Suppressor macrophage (primary cell): ENCODE results near the gene FSTL4.
"Not testable (repeated sequence)": the region's sequence is repeated elsewhere in the genome, so short reads cannot be mapped to it uniquely, and the experiment has no call there.

Experiments used
- DNase-seq, 4 experiments: peaks; one replicate each; pipeline ENCODE4 v3.0.0-alpha.2; 2020 to 2022

The FSTL4 gene

DNA sequence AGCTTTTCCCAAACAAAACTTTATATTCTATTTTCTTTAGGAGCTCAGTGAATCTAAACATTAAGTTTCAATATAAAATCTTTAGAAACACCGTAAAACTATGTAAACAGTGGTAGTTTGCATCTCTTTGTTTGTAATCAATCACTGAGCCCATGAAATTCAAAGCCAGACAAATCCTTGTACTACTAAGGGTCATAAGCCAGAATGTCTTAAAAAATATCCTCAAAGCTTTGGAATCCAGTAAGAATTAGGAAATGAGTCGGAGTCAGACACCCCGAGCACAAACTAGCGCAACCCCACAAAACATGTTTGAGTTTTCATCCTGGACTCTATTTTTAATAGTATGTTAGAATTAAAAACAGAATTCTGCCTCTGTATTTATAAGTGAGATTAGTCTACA lies 406.7 kb downstream of the FSTL4 start:
- no peak for DNase-seq

DNA sequence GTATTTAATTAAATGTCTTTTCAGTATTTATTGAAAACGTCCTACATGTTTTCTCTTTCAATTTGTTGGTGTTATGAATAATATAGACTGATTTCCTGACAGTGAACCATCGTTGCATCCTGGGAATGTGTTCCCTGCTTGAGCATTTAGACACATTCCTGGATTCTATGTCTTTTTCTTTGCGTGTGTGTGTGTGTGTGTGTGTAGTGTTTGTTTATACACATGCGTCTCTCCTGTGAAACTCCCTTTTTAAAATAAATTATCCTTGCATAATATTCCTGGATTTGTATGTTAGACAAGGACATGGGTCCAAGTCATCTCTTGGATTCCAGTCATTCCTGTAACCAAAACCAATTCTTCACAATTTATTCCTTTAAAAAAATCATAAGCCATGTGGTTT lies 407.1 kb downstream of the FSTL4 start:
- no peak for DNase-seq

DNA sequence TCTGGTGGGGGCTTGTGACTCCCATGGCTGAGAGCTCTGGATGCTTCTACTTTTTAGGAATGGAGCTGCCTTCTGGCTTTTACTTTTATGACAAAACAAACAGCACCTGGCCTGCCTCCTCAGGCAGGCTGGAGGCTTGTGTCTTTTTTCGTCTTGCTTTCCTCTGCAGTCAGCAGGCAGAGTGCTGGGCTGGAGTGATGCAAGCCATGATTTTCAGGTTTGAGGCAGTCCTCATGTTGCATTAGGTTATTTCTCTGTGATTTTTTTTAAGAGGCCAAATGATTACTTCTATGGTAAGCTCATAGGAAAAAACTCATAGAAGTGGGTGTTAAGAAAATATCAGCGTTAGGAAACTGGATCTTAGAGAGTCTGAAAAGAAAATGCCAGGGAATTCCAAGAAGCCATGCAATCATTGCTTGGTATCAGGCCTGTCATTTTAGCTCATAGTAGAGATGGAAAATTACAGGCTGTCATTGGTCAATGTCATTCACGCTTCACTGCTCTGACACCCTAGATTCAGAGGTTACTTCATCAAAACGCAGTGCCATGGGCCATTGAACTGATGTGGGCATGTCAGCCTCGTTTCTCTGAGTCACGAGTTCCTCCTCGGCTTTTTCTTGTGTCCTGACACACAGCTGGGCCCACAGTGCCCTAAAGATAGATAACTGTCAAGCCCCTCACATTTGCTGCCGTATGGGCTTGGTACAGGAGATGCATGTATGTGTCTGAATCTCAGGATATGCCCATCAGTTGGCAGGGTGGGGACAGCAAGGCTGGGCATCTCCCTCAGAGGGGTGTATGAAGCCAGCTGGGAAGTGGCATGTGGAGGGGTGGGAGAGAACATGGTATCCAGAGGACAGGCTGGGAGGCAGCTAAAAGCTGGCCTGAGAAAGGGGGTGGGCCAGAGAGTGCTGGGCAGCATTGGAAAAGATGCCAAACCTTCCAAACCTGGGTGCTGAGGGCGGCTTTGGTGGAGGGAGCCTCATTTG lies 408.7 kb downstream of the FSTL4 start:
- DNase-seq, result no peak

DNA sequence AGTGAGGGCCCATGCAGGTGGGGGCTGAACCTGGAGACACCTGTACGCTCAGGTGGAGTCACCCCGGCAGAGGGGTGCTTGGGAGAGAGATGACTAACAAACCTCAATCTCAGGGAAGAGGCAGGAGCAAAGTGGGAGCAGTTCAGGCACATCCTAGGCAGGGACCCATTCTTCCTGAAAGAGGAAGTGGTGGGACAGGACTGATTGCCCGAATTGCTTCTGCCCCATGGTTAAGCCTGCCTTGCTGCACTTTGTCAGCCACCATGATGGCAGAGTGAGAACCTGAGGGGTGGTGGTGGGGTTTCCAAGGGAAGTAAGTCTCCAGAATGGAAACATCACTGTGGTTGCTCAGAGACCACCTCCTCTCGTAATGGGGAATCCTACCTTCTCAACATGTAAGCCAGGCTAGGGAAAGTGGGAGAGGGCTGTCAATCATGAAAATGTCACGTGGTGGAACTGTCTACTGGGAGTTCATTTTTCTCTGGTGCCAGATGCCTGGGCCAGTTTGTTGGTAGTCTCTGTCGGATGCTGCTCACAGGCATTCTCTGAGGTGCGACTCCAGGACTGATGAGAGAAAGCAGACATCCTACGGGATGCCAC lies 410.2 kb downstream of the FSTL4 start:
- DNase-seq, result no peak

DNA sequence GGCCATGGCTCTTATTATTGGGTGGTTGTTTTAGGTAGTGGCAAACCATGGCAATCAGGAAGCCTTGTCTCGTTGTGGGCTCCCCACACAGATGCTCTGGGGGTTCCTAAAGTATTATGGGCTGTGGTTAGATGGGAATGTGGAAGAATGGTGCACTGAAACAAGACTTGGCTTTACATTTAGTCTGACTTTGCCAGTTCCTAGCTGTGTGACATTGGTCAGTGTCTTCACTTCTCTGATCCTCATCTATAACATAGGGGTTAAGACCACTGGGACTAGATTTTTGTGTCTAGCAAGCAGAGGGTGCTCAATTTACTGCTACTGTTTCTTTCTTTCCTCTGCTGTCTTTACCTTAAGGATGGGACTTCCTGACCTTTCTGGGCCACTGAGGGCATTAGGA lies 411.0 kb downstream of the FSTL4 start:
- no peak for DNase-seq

DNA sequence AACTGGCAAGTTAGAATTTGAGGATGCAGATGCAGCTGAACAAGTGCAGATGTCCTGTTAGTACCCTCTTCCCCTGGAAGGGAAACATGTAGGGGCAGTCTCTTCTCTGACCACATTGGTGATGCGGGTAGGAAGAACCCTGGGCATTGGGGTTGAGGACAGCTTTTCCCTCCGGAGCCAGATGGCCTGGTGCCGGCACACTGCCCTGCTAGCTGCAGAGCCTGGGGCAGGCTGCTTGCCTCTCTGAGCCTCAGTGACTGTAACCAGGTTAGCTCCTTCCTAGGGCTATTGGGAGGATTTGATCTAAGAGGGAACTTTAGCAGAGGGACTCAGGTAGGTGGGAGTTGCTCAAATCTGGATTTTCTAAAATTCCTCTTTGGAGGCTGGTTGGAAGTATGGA lies 412.1 kb downstream of the FSTL4 start:
- DNase-seq, result no peak

DNA sequence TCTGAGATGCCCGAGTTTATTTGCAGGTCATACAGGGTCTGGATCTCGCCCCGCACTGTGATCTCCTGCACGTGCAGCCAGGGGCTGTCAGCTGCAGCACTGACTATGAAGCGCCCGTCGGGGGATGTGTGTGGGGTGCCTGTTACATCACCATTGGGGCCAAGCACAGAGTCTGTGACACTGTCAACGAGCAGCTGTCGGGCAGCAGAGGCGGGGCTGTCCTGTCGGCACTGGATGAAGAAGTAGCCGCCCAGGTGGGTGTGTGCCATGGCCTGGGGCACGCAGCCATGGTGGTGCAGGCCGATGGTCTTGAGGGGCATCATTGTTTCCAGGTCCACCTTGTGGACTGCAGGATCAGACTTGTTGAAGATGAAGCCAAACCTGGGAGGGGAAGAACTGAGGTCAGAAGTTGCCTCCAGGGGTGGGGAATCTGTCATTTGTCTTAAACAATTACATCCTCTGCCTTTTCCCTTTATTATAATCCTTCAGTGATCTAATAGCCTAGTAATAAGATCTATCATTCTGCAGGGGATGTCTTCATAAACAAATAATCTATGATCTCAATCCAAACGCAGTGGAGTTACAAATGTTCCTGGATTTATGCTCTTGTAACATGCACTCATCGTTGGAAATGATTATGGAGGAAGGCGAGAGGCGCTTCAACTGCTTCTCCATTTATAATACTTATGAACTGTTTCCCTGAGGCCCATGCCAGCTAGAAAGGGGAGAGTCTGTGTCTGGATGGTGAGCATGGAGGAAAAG lies 412.7 kb downstream of the FSTL4 start:
- DNase-seq, result no peak

DNA sequence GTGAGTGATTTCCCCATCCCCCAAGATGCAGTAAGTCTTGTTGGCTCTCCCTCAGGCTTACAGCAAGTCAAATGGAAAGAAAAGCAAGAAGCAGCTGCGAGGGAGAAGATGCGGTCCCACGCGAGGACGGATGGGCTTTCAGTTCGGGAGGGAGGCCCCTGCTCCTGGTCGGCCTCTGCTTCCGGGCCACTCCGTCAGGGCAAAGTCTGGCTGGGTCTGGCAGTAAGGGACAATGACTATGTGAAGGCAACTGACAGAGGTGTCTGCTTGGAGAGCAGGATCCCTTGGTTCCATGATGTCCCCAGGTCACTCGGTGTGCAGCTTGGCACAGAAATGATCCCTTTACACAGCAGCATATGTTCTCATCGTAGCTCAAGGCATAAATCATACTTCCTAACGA lies 413.8 kb downstream of the FSTL4 start:
- no peak for DNase-seq

DNA sequence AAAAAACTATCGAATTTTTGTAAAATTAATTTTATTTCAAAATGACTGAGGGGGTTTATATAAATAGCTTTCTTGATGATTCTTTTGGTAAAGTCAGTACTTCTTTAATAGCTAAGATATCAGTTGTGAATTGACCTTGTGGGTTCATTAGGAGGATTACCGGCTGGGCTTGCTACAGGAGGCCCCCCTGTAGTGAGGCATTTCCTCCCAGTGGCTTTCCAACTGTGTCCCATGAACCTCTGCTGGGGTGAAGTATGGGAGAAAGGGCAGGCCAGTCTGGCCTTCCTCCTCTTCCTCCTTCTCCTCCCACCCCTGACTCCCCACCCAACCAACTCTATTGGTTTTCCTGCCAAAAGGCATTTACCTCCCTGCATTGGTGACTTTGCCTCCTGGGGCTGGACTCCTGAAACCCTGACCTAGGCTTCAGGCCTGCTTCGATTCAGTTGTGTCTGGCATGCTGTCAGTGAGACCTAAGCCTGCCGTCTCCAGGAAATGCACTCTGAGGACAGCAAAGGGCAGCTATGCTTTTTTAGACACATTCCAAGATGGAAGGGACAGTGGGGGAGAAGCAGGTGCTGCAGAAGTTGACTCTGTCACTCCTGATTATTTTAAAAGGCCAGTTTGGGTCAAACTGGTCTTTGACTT lies 415.8 kb downstream of the FSTL4 start:
- DNase-seq, result no peak

DNA sequence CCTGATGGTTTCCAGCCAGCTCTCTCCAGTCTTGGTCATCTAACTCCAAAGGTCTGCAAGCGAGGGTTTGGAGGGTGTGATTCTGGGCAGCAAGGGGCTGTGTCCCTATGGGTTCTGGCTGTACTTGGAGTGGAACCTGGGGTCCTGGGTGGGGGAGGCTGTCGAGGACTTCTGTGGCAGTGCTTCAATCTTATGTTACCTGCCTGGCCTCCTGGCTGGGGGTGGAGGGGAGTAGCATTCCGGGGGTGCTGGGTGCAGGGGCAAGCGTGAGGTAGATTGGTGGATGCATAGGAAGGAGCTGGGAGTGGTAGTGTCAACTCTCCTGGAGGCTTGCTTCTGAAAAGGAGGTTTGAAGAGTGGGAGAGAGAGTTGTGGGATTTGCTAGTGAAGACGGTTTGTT lies 417.1 kb downstream of the FSTL4 start:
- no peak for DNase-seq

DNA sequence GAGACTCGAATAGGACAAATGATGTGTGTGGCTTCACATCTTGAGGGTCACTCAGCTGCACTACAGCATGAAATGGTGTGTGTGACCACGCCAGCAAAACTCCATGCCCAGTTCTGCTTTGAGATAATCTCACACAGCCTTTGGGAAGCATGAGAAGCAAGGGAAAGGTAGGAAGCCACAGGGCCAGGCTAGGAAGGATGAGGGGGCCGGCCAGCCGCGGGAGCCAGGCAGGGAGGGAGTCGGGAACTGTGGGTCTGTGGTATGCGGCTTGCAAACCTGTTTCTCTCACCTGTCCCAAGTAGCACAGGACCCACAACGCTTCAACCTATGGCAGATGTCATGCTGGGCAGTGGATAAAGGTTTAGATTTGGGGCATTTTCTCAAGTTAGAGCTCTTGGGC lies 418.5 kb downstream of the FSTL4 start:
- DNase-seq, result no peak

DNA sequence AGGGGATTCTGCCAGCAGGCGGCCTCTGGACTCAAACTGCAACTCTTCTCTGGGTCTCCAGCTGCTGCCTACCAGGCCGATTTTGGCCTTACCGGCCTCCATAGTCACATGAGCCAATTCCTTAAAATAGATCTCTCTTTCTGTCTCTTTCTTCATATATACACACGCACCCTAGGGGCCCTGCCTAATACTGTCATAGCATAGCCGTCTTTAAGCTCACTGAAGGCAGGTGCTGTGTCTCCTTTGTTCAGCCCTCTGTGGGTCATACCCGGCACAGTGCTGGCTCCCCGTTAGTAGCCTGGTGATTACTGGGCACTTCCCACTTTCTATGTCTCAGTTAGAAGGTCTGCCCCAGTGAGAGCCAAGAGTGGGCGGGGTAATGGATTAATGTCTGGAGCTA lies 419.6 kb downstream of the FSTL4 start:
- no peak for DNase-seq

DNA sequence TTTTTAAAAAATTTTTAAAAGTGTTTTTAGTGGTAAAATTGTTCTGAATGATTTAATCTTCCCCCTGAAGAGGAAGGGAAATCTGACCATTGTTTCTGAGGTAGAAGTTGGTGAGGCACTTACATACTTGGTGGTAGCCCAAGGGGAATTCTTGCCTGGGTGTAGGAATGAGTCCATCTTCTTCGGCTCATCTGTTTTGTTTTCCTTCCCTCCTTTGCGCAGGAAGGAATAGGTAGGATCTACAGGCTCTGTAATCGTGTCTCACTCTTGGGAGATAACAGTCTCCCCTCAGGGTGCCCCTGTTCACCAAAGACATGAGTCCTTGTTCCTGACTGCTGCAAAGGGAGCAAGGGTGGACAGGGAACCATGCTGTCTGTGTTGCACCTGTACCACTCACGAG lies 422.5 kb downstream of the FSTL4 start:
- DNase-seq, result no peak

DNA sequence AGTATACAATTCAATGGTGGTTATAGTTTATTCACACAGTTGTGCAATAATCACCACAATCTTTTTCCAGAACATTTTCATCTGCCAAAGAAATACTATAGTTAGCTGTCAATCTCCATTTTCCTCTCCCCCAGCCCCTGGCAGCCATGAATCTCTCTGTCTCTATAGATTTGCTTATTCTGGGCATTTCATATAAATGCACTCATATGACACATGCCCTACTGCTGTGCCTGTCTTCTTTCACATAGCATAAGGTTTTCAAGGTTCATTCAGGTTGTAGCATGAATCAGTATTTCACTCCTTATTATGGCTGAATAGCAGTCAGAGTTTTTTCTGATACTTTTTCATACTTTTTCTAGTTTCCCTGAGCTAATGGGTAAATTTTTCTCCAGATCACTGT lies 432.9 kb downstream of the FSTL4 start:
- no peak for DNase-seq

DNA sequence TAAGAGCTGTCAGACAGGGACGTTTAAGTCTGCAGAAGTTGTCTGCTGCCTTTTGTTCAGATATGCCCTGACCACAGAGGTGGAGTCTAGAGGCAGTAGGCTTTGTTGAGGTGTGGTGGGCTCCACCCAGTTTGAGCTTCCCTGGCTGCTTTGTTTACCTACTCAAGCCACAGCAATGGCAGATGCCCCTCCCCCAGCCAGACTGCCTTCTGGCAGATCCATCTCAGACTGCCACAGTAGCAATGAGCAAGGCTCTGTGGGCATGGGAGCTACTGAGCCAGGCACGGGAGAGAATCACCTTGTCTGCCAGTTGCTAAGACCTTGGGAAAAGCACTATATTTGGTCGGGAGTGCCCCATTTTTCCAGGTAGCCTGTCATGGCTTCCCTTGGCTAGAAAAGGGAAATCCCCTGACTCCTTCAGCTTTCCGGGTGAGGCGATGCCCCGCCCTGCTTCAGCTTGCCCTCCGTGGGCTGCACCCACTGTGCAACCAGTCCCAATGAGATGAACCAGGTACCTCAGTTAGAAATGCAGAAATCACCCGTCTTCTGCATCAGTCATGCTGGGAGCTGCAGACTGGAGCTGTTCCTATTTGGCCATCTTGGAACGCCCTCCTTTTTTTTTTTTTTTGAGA lies 441.5 kb downstream of the FSTL4 start:
- not testable (repeated sequence) for DNase-seq

DNA sequence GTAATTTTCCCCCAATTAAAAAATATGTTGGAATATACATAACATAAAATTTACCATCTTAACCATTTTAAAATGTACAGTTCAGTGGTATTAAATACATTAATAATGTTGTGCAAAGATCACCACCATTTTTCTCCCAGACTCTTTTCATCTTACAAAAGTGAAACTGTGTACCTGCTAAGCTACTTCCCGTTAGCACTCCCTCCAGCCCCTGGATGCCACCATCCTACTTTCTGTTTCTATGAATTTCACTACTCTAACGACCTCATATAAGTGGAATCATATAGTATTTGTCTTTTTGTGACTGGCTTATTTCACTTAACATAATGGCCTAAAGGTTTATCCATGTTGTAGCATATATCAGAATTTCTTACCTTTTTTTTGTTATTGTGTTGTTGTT lies 447.6 kb downstream of the FSTL4 start:
- no peak for DNase-seq

DNA sequence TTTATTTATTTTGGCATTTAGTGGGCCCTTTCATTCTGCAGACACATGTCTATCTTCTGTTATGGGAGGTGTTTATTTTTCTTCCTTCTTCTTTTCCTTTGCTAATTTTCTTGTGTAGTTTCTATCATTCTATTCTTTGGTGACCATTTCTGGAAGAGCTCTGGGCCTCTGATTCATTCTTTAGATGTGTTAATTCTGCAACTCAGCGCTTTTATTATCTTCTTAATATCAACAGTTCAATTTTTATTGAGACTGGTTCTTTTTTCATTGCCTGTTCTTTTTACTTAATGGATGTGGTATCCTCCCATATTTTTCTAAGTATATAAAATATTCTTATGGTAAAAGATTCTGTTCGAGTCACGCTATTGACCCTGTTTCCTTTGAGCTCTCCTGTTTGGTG lies 448.5 kb downstream of the FSTL4 start:
- no peak for DNase-seq

DNA sequence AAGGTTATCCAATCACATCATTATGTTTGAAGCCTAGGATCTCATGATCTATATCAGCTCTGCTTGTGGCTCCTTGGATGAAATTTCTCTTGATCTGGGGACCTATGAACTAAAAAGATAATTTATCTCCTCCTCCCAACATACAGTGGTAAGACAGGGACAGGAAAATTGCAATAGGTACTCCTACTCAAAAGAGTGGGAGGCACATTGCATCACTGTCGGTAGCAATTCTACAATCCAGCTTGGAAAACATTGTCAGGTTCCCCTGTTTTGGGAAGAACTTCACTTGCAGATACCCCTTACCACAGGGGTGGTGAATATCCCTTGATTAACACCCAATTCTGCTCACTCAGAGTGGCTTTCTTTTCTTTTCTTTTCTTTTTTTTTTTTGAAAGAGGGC lies 452.8 kb downstream of the FSTL4 start:
- DNase-seq, result peak in 2 of 4 experiments; percentile 12 to 17

DNA sequence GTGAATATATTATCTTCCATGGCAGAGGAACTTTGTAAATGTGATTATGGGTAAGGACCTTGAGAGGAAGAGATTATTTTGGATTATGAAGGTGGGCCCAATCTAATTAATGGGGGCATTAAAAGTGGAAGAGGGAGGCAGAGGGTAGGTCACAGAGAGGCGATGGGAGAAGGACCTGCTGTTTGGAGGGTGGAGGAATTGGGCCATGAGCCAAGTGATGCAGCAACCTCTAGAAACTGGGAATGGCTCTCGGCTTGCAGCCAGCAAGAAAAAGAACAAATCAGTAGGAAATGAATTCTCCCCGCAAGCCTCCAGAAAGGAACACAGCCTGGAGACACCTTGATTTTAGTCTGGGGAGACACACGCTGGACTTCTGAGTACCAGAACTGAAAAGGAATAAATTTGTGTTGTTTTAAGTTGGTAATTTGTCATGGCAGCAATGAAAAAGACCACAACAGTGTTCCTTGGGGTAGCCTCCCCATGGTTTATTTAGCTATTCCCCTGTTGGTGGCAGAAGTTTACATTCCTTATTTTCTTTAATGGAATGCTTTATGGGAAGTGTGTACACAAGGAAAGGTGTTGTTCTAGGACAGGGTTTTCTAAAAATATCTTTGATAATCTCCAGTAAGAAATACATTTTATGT lies 456.9 kb downstream of the FSTL4 start:
- no peak for DNase-seq

DNA sequence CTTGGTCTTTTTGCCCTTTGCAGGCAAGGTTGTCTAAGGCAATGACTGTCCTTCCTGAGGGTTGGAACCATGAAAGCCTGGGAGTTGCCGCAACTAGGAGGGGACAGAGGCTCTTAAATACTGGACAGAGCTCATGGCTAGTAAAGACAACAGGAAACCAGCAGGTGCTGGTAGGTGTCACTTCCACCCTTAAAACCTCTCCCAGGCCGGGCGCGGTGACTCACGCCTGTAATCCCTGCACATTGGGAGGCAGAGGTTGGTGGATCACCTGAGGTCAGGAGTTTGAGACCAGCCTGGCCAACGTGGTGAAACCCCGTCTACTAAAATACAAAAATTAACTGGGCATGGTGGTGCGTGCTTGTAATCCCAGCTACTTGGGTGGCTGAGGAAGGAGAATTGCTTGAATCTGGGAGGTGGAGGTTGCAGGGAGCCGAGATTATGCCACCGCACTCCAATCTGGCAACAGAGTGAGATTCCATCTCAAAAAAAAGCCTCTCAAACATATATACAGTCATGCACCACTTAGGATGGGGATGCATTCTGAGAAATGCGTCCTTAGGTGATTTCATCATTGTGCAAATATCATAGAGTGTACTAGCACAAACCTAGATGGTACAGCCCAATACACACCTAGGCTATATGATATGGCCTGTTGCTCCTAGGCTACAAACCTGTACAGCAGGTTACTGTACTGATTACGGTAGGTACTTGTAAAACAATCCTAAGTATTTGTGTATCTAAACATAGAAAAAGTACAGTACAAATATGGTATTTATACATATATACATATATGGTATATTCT lies 457.9 kb downstream of the FSTL4 start:
- no peak for DNase-seq

DNA sequence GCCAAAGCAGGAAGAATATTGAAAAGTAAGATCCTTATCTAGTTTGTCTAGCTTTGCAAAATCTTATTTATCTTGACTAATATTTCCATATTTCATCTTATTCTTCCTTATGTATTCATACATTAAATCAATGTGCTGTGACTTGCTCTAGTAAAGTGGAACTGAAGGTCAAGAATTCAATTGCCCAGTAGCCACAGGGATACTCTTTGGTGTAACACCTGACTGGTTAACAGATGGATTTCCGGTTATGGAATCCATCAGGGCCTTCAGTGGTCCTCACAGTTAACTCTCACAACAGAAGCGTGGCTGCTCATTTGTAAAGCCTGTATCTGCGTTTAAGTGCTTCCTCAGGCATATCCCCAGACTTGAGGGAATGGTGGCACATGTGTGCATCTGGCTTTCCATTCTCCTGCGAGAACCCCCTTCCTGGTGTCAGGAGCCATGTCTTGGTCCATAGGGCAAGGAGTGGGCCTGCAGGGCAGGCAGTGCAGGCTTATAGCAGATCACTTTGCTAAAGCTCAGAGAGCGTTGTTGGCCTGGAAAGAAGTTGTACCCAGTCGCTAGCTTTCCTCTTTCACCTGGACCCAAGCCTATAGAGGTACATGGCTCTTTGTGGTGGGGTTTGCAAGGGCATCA lies 461.3 kb downstream of the FSTL4 start:
- no peak for DNase-seq
